Keratinocyte (primary cell): ENCODE measurements around the gene UNC5A.

ENCODE experiments used
- EZH2 ChIP-seq: IDR thresholded peaks from one replicate; pipeline ENCODE4 v1.6.1; 2012; ENCODE audit warnings: inconsistent platforms, mild to moderate bottlenecking, low read length, moderate library complexity
- TF ChIP-seq, protein P1 (sequence below), 3 experiments: IDR thresholded peaks in 1 of 3; conservative IDR thresholded peaks in 1 of 3; optimal IDR thresholded peaks in 1 of 3; 2 replicates in 2 of 3; 3 replicates in 1 of 3; pipeline versions ENCODE3 to v1.5.1; 2011; ENCODE audit warnings: low read length in 3 of 3, mild to moderate bottlenecking in 3 of 3, moderate library complexity in 2 of 3, control low read depth in 1 of 3, inconsistent platforms in 1 of 3; ENCODE audit not compliant: insufficient read depth in 2 of 3; ENCODE audit errors: extremely low read depth in 1 of 3

DNA sequence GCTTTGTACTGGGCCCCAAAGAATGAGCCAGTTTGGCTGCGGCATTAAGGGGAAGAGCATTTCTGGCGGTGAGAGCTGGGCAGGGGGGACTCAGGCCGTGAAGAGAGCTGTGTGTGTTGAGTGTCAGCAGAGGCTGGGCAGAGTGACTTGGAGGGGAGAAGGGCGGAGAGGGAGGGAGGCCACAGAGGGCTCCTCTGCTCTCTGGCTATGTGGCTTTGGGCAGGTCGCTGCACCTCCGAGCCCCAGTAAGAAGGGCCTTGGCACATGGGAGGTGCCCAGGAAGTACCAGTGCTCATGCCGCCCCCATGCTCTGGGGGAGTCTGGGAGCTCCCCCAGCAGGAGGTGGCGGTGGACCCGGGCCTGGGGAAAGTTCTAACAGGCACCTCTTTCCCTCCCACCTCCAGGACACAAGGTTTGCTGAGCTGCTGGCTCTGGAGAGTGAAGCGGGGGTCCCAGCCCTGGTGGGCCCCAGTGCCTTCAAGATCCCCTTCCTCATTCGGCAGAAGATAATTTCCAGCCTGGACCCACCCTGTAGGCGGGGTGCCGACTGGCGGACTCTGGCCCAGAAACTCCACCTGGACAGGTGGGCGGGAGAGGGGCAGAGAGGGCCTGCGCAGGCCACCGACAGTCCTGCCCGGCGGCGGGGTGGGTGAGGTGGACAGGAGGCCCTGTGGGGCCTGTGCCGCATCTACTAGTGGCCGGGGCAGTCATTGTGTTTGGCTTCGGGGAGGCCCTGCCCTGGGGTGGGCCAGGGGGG lies 68.7 kb downstream of the UNC5A start:
- TF ChIP-seq, protein P1, sequence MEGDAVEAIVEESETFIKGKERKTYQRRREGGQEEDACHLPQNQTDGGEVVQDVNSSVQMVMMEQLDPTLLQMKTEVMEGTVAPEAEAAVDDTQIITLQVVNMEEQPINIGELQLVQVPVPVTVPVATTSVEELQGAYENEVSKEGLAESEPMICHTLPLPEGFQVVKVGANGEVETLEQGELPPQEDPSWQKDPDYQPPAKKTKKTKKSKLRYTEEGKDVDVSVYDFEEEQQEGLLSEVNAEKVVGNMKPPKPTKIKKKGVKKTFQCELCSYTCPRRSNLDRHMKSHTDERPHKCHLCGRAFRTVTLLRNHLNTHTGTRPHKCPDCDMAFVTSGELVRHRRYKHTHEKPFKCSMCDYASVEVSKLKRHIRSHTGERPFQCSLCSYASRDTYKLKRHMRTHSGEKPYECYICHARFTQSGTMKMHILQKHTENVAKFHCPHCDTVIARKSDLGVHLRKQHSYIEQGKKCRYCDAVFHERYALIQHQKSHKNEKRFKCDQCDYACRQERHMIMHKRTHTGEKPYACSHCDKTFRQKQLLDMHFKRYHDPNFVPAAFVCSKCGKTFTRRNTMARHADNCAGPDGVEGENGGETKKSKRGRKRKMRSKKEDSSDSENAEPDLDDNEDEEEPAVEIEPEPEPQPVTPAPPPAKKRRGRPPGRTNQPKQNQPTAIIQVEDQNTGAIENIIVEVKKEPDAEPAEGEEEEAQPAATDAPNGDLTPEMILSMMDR (optimal IDR thresholded peaks at IDR 0.05 in 1 of 3, IDR thresholded peaks at IDR 0.05 in 1 of 3, conservative IDR thresholded peaks at IDR 0.05 in 1 of 3; ENCODE audit: extremely low read depth in 1 of 3, insufficient read depth in 2 of 3, low read length in 3 of 3): no peak
- TF ChIP-seq EZH2: no peak
